Stimulated activated naive CD4-positive, alpha-beta T cell treated with Interleukin-2 at 50 U/mL for 16 hours (primary cell): ENCODE measurements around the gene SNX30.
"Not testable (repeated sequence)": the region's sequence is repeated elsewhere in the genome, so short reads cannot be mapped to it uniquely, and the experiment has no call there.

Experiments used
- DNase-seq: peaks from one replicate; lab custom pipeline; 2025; lab: John Stamatoyannopoulos, UW

SNX30 gene

GRCh38 chr9:112750016-112750763, at the start of gene SNX30:
TSS of gene SNX30 (plus strand) at chr9:112750760. CDS start at chr9:112751002, 242 bp downstream.
- DNase-seq, result peak; percentile 64

DNA sequence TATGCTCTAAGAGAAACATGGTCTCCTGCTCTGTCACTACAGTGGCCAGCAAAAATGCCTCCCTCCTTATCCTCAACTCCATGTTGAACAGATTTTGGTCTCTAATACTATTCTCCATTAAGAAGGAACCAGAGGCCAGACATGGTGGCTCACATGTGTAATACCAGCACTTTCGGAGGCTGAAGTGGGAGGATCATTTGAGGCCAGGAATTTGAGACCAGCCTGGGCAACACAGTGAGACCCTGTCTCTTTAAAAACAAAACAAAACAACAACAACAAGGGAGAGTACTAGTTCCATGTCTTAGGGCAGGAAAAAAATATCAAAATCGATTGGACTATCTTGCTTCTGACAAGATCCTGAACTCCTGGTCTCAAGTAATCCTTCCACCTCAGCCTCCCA, 47.3 kb upstream of the SNX30 start:
- DNase-seq, result no peak

DNA sequence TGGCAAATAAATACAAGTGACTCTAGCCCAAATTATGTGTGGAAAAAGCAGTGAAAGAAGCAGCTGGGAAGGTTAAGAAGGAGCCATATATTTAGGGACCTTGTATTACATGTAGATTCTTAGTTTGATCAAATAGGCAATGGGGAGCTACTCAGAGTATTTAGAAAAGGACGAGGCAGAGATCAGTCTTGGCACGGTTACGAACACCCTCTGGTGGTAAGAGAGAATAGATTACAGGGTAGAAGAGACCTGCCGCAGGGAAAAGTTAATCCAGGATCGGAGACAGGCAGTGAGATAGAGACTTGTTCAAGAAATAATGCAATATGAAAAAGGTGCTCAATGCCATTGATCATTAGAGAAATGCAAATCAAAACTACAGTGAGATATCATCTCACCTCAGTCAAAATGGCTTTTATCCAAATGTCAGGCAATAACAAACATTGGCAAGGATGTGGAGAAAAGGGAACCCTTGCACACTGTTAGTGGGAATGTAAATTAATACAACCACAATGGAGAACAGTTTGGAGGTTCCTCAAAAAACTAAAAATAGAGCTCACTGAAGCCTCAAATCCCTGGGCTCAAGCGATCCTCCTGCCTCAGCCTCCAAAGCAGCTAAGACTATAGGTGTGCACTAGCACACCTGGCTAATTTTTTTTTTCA, 44.7 kb upstream of the SNX30 start:
- no peak for DNase-seq

- no peak for DNase-seq
Measured at GRCh38 chr9:112711050-112711689, 39.4 kb upstream of the SNX30 start.

DNA sequence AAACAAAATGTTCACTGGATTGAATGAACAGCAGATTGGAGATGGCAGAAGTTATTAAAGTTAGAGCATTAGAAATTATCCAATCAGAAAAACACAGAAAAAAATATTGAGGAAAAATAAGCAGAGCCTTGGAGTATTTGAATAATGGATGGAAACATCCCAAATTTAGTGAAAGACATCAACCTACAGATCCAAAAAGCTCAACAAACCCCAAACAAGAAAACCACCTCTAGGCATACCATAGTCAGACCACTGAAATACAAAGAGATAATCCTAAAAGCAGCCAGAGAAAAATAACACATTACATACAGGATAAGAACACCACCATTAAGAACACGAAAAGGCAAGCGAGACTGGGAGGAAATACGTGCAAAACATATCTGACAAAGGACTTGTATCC, 37.9 kb upstream of the SNX30 start:
- no peak for DNase-seq

DNA sequence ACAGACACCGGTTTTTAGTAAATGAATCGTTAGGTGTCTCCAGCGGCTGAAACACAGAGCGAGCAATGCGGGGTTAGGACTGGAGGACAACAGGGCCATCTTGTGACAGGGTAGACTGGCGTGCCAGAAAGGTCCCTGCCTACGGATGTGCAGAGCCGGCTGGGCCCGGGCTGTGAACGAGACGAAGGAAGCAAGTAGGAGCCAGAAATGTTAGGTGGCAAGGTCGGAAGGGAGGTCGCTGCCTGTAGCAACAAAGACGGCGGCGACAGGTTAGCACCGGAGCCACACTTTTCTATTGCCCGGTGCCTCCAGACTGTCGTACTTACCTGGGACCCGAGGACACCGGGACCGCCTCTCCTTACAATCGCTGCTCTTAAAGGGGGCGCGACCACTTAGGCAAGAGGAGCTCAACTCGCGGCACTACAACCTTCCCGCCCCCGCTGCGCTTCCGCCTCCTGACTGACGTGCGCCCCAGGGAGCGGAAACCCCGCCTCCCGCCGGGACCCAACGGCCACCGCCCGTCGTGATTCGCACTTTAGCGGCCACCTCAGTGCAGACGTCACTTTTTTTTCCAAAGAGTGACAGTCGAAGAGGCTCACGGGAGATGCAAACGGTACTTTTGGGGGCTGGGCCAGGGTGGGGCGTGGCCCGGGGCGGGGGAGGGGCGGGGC, 32.8 kb upstream of the SNX30 start, which contains the start of gene INIP:
INIP (minus strand) TSS at position 457 of the 671 bp plus-strand sequence. CDS start 1,632 bp downstream, outside the sequence.
- DNase-seq, result peak; percentile 97

- DNase-seq, result no peak
Measured at GRCh38 chr9:112719241-112719691, 31.3 kb upstream of the SNX30 start.

- DNase-seq, result no peak
Measured at GRCh38 chr9:112719696-112720095, 30.9 kb upstream of the SNX30 start.

GRCh38 chr9:112720113-112720780, 30.3 kb upstream of the SNX30 start:
- no peak for DNase-seq

- DNase-seq, result not testable (repeated sequence)
Measured at GRCh38 chr9:112722749-112723148, 27.8 kb upstream of the SNX30 start.

DNA sequence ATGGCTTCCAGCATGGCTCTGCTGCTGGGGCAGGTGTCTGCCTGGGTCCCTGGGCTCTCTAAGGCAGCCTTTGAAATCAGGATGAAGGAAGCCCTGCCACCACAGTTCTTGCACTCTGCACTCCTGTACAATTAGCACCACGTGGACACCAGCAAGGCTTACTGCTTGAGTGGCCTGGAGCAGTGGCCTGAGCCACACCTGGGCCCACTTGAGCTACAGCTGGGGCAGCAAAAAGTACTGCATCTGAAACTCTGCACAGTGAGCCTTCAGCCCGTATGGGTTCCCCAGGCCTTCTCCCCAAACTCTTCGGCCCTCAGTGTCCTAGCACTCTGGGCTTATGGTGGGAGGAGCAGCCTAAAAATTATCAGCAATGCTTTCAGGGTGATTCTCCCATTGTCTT, 24.6 kb upstream of the SNX30 start:
- no peak for DNase-seq

- DNase-seq, result no peak
Measured at GRCh38 chr9:112726428-112726827, 24.1 kb upstream of the SNX30 start.

GRCh38 chr9:112728401-112728800, 22.2 kb upstream of the SNX30 start:
- DNase-seq, result no peak

DNA sequence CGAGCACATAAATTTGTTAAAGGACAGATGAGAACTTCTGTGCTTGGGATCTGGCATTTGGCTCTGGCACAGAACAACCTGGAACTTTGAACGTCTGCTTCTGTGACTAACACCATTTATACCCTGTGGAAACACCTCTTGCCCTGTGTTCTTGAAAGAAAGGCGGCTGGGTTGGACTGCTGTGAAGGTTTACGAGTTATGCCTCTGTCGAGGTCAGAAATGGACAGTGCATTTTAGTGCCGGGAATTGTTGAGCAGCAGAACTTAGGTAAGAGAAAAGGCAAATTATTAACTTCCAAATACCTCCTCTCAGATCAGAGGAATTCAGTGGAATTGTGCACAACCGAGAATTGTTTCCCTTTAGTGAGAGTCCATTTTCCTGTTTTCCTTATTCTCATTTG, 18.6 kb upstream of the SNX30 start:
- DNase-seq, result no peak

- no peak for DNase-seq
Measured at GRCh38 chr9:112734892-112735291, 15.7 kb upstream of the SNX30 start.

DNA sequence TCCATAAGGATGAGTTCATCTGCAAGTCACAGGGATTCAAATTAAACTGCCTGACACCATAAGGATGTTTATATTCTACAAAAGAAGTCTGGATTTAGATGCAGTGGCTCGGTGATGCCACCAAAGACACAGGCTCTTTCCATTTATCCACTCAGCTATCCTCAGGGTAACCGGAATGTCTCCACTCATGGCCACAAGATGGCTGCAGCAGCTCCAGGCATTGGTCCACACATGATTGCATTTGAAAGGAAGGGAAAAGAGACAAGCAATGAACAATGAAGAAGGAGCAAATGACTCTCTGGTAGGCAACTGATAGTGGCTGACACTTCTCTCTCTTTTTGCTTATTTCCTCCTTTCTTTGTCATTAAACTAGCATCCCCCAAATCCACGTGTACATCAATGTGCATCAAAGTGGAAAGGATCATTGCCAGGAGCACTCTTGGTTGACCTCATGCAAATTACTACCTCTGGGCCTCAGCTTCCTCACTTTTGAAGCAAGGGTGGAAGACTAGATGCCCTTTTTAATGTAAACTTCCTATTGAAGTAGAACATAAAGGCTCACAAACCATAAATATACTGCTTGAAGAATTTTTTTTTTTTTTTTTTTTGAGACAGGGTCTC, 7.2 kb upstream of the SNX30 start:
- no peak for DNase-seq

DNA sequence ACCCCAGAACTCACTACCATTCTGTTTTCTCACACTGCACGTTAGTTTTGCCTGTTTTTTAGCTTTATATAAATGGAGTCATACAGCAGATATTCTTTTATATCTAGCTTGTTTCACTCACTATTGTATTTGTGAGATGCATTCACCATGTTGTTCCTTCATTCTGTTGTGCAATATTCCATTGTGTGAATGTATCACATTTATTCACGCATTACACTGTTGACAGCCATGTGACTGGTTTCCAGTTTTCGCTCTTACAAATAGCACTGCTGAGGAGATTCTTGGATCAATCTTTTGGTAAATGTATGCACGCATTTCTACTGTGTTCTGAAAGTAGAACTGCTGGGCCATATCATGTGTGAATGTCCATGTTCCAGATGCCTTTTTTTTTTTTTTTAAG, 6.4 kb upstream of the SNX30 start:
- no peak for DNase-seq

DNA sequence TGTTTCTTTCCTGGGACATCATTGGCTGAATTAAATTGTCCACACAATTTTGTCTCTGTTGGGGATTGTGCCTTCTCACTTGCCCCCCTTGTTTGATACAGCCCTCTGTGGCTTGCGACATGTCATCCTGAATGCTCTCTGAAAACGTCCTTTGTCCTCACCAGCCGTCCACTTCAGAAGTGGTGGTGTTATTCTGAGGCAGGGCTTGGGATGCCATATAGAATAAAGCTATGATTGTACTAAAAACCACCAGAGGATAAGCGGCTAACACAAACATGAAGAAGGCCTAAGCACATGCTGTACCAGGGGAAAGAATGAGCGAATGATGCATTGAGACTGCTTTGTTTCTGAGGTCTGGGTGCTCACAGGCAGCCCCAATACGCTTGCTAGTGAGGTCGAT, 3.5 kb upstream of the SNX30 start:
- DNase-seq, result no peak

DNA sequence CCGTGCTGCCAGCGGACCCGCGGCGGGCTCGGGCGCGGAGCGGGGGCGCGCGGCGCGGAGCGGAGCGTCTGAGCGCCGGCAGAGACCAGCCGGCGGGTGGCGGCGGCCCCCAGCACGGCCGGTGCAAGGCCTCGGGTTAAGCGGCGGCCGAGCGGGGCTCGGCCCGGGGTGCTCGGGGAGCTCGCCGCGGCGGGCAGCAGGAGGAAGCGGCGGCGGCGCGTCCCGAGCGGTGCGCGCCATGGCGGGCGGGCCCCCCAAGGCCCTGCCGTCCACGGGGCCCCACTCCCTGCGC, 150 bp downstream of the SNX30 start:
- no peak for DNase-seq

GRCh38 chr9:112751056-112751795, 666 bp downstream of the SNX30 start:
- DNase-seq, result peak; percentile 33
